GM19099 (cell line): ENCODE data around the gene SLC24A3.

ENCODE experiments used
- POLR2A ChIP-seq: IDR thresholded peaks from 3 replicates; pipeline ENCODE4 v1.6.1; 2011; ENCODE audit warnings: low read depth; ENCODE audit not compliant: insufficient read length; ENCODE audit errors: extremely low read depth

SLC24A3 gene

GRCh38 chr20:19718880-19719279 is 506.4 kb downstream of the SLC24A3 start:
- no peak for TF ChIP-seq POLR2A

GRCh38 chr20:19720991-19721390 is 508.5 kb downstream of the SLC24A3 start:
- TF ChIP-seq POLR2A: no peak

- no peak for TF ChIP-seq POLR2A
Observed at GRCh38 chr20:19723051-19723450, 510.6 kb downstream of the SLC24A3 start.

GRCh38 chr20:19723813-19724430 is 511.5 kb downstream of the SLC24A3 start:
- TF ChIP-seq POLR2A: no peak

GRCh38 chr20:19725373-19725772 is 512.9 kb downstream of the SLC24A3 start:
- TF ChIP-seq POLR2A: no peak

GRCh38 chr20:19725814-19726525 is 513.5 kb downstream of the SLC24A3 start:
- no peak for TF ChIP-seq POLR2A

- no peak for TF ChIP-seq POLR2A
Observed at GRCh38 chr20:19727251-19727847, 514.9 kb downstream of the SLC24A3 start.

GRCh38 chr20:19729672-19730071 is 517.2 kb downstream of the SLC24A3 start:
- no peak for TF ChIP-seq POLR2A

GRCh38 chr20:19730706-19731105 is 518.3 kb downstream of the SLC24A3 start:
- no peak for TF ChIP-seq POLR2A

GRCh38 chr20:19734811-19735210 is 522.4 kb downstream of the SLC24A3 start:
- no peak for TF ChIP-seq POLR2A

- TF ChIP-seq POLR2A: no peak
Observed at GRCh38 chr20:19735446-19735845, 523.0 kb downstream of the SLC24A3 start.

GRCh38 chr20:19737025-19737424 is 524.6 kb downstream of the SLC24A3 start:
- no peak for TF ChIP-seq POLR2A

GRCh38 chr20:19738951-19739350 is 526.5 kb downstream of the SLC24A3 start:
- no peak for TF ChIP-seq POLR2A

- TF ChIP-seq POLR2A: no peak
Observed at GRCh38 chr20:19739351-19739750, 526.9 kb downstream of the SLC24A3 start.

- no peak for TF ChIP-seq POLR2A
Observed at GRCh38 chr20:19740512-19740911, 528.1 kb downstream of the SLC24A3 start.

- TF ChIP-seq POLR2A: no peak
Observed at GRCh38 chr20:19741924-19742323, 529.5 kb downstream of the SLC24A3 start.
